SK-N-SH treated with all-trans-retinoic acid at 6 μM for 48 hours (cell line): Measurements from ENCODE around the gene HYI.

Experiments used
- BACH2 ChIP-seq: fragments of 250-450 bp; sonication (Bioruptor Pico); IDR thresholded peaks from 2 replicates; pipeline ENCODE4 v1.9.0; 2021; ENCODE audit warnings: mild to moderate bottlenecking, borderline replicate concordance
- CSDC2 ChIP-seq: fragments of 250-450 bp; sonication (Bioruptor Pico); IDR thresholded peaks from 2 replicates; pipeline ENCODE4 v1.5.0; 2020; ENCODE audit warnings: mild to moderate bottlenecking, moderate library complexity
- ISL1 ChIP-seq: fragments of 250-450 bp; sonication (Bioruptor Pico); IDR thresholded peaks from 2 replicates; pipeline ENCODE4 v2.1.2; 2022; ENCODE audit warnings: mild to moderate bottlenecking, moderate library complexity
- OSR1 ChIP-seq: fragments of 250-450 bp; sonication (Bioruptor Pico); IDR thresholded peaks from 2 replicates; pipeline ENCODE4 v1.8.0; 2022; ENCODE audit warnings: moderate library complexity, mild to moderate bottlenecking, inconsistent platforms
- PATZ1 ChIP-seq: fragments of 250-450 bp; sonication (Bioruptor Pico); IDR thresholded peaks from 2 replicates; pipeline ENCODE4 v1.8.0; 2020; ENCODE audit warnings: mild to moderate bottlenecking, moderate library complexity, borderline replicate concordance
- PPARA ChIP-seq: fragments of 250-450 bp; sonication (Bioruptor Pico); IDR thresholded peaks from 2 replicates; pipeline ENCODE4 v1.5.0; 2020; ENCODE audit warnings: mild to moderate bottlenecking, borderline replicate concordance
- RARB ChIP-seq: fragments of 250-450 bp; sonication (Bioruptor Pico); IDR thresholded peaks from 2 replicates; pipeline ENCODE4 v1.8.0; 2021; ENCODE audit warnings: mild to moderate bottlenecking, moderate library complexity
- ZFP3 ChIP-seq: fragments of 250-450 bp; sonication (Bioruptor Pico); IDR thresholded peaks from 2 replicates; pipeline ENCODE4 v1.5.0; 2020; ENCODE audit warnings: mild to moderate bottlenecking, moderate library complexity
- ZFP30 ChIP-seq: fragments of 450-650 bp; formaldehyde crosslinking; IDR thresholded peaks from 2 replicates; pipeline ENCODE4 v1.5.0; 2022; ENCODE audit warnings: mild to moderate bottlenecking, moderate library complexity

DNA sequence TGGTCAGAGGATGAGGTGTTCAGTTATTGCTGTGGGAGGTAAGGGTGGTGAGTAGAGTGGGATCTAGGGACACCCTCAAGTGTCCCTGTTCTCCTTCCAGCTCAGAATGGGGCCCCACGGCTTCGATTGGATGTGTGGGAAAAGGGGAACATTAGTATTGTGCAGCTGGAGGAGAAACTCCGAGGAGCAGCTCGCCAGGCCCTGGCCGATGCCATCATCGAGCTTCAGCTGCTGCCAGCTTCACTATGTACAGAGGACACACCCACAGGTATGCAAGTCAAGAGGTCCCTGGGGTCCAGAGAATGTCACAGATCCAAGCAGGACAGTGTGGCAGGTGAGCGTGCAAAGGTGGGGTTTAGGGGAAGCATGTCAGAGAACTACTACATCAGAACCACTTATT lies 13.9 kb downstream of the HYI start:
- TF ChIP-seq ZFP3 (no peak), PPARA (no peak), PATZ1 (CRISPR knock-in tag) (no peak), ISL1 (CRISPR knock-in tag) (no peak), OSR1 (CRISPR knock-in tag) (no peak), RARB (CRISPR knock-in tag) (no peak), BACH2 (no peak), ZFP30 (CRISPR knock-in tag) (no peak), CSDC2 (CRISPR knock-in tag) (no peak)
